Kidney epithelial cell (primary cell): Measurements from ENCODE around the gene ANKS1B. TPM values are rescaled to one million over a fixed set of nuclear protein-coding genes. Genes with fewer than 3 reads are reported as not detected.

Experiments used
- DNase-seq: peaks from one replicate; pipeline ENCODE4 v3.0.0-alpha.2; 2010; ENCODE audit warnings: low read depth
- H3K27me3 ChIP-seq: 2 replicates; pipeline ENCODE4 v1.6.0; 2011; ENCODE audit warnings: low read length; ENCODE audit not compliant: control insufficient read depth, insufficient read depth
- H3K36me3 ChIP-seq: 2 replicates; pipeline ENCODE4 v1.5.1; 2011; ENCODE audit warnings: low read length; ENCODE audit not compliant: control insufficient read depth, insufficient read depth
- H3K4me3 ChIP-seq: 2 replicates; pipeline ENCODE4 v1.5.1; 2011; ENCODE audit warnings: low read depth, mild to moderate bottlenecking, control low read depth, low read length
- CTCF ChIP-seq: IDR thresholded peaks from 2 replicates; pipeline ENCODE4 v1.5.1; 2011; ENCODE audit warnings: mild to moderate bottlenecking, moderate library complexity, low read length, control low read depth, inconsistent platforms; ENCODE audit not compliant: insufficient read depth, poor library complexity, severe bottlenecking
- total RNA-seq: library from RNA; depleted of rRNA; stranded (reverse); fragments of >200 nt; gene quantifications from 2 replicates; pipeline ENCODE4 v1.2.3, GENCODE V29; 2015

The ANKS1B gene
- total RNA-seq, 1 donor from 2014 or later, result 0.13 TPM

GRCh38 chr12:99137124-99137855 lies 847.4 kb downstream of the ANKS1B start:
- Histone ChIP-seq H3K4me3 (no peak overlapping the region), H3K36me3 (no peaks in the 10 kb centered on the region), H3K27me3 (no peaks in the 10 kb centered on the region)
- TF ChIP-seq CTCF, result no peak
- no peak for DNase-seq

GRCh38 chr12:99136516-99136915 lies 848.2 kb downstream of the ANKS1B start:
- no peak for DNase-seq
- H3K36me3 ChIP-seq, result no peaks in the 10 kb centered on the region
- H3K4me3 ChIP-seq, result no peak overlapping the region
- H3K27me3 ChIP-seq, result no peaks in the 10 kb centered on the region
- TF ChIP-seq CTCF, result no peak

- no peak for DNase-seq
- Histone ChIP-seq H3K27me3 (no peaks in the 10 kb centered on the region), H3K4me3 (no peak overlapping the region), H3K36me3 (no peaks in the 10 kb centered on the region)
- TF ChIP-seq CTCF, result no peak
These were observed 849.4 kb downstream of the ANKS1B start for GRCh38 chr12:99135376-99135775.

GRCh38 chr12:99133401-99133800 lies 851.3 kb downstream of the ANKS1B start:
- no peaks in the 10 kb centered on the region for H3K36me3 ChIP-seq
- no peak overlapping the region for H3K4me3 ChIP-seq
- TF ChIP-seq CTCF, result no peak
- no peaks in the 10 kb centered on the region for H3K27me3 ChIP-seq
- no peak for DNase-seq

- H3K4me3 ChIP-seq, result no peak overlapping the region
- TF ChIP-seq CTCF, result no peak
- H3K36me3 ChIP-seq, result no peaks in the 10 kb centered on the region
- no peak for DNase-seq
- H3K27me3 ChIP-seq, result no peaks in the 10 kb centered on the region
These were observed 853.0 kb downstream of the ANKS1B start for GRCh38 chr12:99131751-99132199.
